Measurements from ENCODE around the gene DOCK2.

DNA sequence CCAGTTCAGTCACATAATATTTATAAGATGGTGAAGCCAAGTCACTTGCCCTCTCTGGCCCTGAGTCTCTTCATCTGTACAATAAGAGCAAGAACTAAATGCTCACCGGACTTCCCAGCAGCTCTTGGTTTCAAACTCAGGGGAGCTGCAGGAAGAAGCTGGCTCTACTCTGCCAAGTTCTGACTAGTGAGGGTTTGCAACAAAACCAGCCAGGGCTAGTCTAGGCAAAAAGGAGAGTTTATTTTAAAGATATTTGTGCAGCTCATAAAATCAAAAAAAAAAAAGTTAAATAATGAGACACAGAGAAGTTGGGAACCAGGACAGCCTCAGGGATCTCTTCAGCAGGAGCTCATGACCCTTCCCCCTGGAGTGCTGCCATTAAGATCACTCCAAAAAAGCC is 107.3 kb downstream of the DOCK2 start:
- TF ChIP-seq, protein P1, sequence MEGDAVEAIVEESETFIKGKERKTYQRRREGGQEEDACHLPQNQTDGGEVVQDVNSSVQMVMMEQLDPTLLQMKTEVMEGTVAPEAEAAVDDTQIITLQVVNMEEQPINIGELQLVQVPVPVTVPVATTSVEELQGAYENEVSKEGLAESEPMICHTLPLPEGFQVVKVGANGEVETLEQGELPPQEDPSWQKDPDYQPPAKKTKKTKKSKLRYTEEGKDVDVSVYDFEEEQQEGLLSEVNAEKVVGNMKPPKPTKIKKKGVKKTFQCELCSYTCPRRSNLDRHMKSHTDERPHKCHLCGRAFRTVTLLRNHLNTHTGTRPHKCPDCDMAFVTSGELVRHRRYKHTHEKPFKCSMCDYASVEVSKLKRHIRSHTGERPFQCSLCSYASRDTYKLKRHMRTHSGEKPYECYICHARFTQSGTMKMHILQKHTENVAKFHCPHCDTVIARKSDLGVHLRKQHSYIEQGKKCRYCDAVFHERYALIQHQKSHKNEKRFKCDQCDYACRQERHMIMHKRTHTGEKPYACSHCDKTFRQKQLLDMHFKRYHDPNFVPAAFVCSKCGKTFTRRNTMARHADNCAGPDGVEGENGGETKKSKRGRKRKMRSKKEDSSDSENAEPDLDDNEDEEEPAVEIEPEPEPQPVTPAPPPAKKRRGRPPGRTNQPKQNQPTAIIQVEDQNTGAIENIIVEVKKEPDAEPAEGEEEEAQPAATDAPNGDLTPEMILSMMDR (conservative IDR thresholded peaks at IDR 0.05; ENCODE audit: low read length) = no peak
- TF ChIP-seq EZH2phosphoT487 (IDR thresholded peaks at IDR 0.05; ENCODE audit: borderline replicate concordance) = no peak

All from Loucy (cell line).